Kidney epithelial cell (primary cell): ENCODE results near the gene LINGO1. TPM values are rescaled to one million over a fixed set of nuclear protein-coding genes. Genes with fewer than 3 reads are reported as not detected.

Experiments used
- DNase-seq: peaks from one replicate; pipeline ENCODE4 v3.0.0-alpha.2; 2010; ENCODE audit warnings: low read depth
- H3K27me3 ChIP-seq: 2 replicates; pipeline ENCODE4 v1.6.0; 2011; ENCODE audit warnings: low read length; ENCODE audit not compliant: control insufficient read depth, insufficient read depth
- H3K36me3 ChIP-seq: 2 replicates; pipeline ENCODE4 v1.5.1; 2011; ENCODE audit warnings: low read length; ENCODE audit not compliant: control insufficient read depth, insufficient read depth
- H3K4me3 ChIP-seq: 2 replicates; pipeline ENCODE4 v1.5.1; 2011; ENCODE audit warnings: low read depth, mild to moderate bottlenecking, control low read depth, low read length
- CTCF ChIP-seq: IDR thresholded peaks from 2 replicates; pipeline ENCODE4 v1.5.1; 2011; ENCODE audit warnings: mild to moderate bottlenecking, moderate library complexity, low read length, control low read depth, inconsistent platforms; ENCODE audit not compliant: insufficient read depth, poor library complexity, severe bottlenecking
- total RNA-seq: library from RNA; depleted of rRNA; stranded (reverse); fragments of >200 nt; gene quantifications from 2 replicates; pipeline ENCODE4 v1.2.3, GENCODE V29; 2015

The LINGO1 gene
- total RNA-seq, 1 donor from 2014 or later: 4.8 TPM

- no peak for TF ChIP-seq CTCF
- peaks cover 33% of the 10 kb centered on the region for H3K27me3 ChIP-seq
- DNase-seq: no peak
These were observed 49.9 kb downstream of the LINGO1 start for GRCh38 chr15:77582763-77583162.

GRCh38 chr15:77581896-77582569, 50.7 kb downstream of the LINGO1 start:
- H3K27me3 ChIP-seq: peaks cover 33% of the 10 kb centered on the region
- no peaks in the 10 kb centered on the region for H3K36me3 ChIP-seq

More at GRCh38 chr15:77582763-77583162, 49.9 kb downstream of the LINGO1 start:
- no peaks in the 10 kb centered on the region for H3K36me3 ChIP-seq
- no peak overlapping the region for H3K4me3 ChIP-seq

GRCh38 chr15:77580996-77581682, 51.6 kb downstream of the LINGO1 start:
- no peak for TF ChIP-seq CTCF
- DNase-seq: no peak
- H3K4me3 ChIP-seq: no peak overlapping the region
- peaks cover 34% of the 10 kb centered on the region for H3K27me3 ChIP-seq
- no peaks in the 10 kb centered on the region for H3K36me3 ChIP-seq

More at GRCh38 chr15:77581896-77582569, 50.7 kb downstream of the LINGO1 start:
- DNase-seq: no peak
- H3K4me3 ChIP-seq: no peak overlapping the region
- no peak for TF ChIP-seq CTCF

- no peak for TF ChIP-seq CTCF
- peaks cover 42% of the 10 kb centered on the region for H3K27me3 ChIP-seq
- H3K36me3 ChIP-seq: no peaks in the 10 kb centered on the region
- H3K4me3 ChIP-seq: no peak overlapping the region
- DNase-seq: no peak
These were observed 53.1 kb downstream of the LINGO1 start for GRCh38 chr15:77579498-77580188.

GRCh38 chr15:77578641-77579372, 53.9 kb downstream of the LINGO1 start:
- Histone ChIP-seq H3K27me3 (peaks cover 38% of the 10 kb centered on the region), H3K36me3 (no peaks in the 10 kb centered on the region), H3K4me3 (no peak overlapping the region)
- no peak for TF ChIP-seq CTCF
- no peak for DNase-seq
